ENCODE data around the gene F3.
"Not testable (repeated sequence)": the region's sequence is repeated elsewhere in the genome, so short reads cannot be mapped to it uniquely, and the experiment has no call there.

F3 gene

GRCh38 chr1:94541246-94542087 is at the start of gene F3:
TSS of gene F3 (minus strand) at chr1:94541759. CDS start at chr1:94541636, 123 bp downstream.
- DNase-seq (ENCODE audit: low read depth in 3 of 3), result peak; percentile 30 to 87 (median 59)

- DNase-seq (ENCODE audit: low read depth in 3 of 3), result no peak
Observed at GRCh38 chr1:94590203-94591137, 48.9 kb upstream of the F3 start.

GRCh38 chr1:94589728-94590127 is 48.2 kb upstream of the F3 start:
- DNase-seq (ENCODE audit: low read depth in 3 of 3), result no peak

GRCh38 chr1:94582565-94582964 is 41.0 kb upstream of the F3 start:
- DNase-seq (ENCODE audit: low read depth in 3 of 3), result no peak

- no peak for DNase-seq (ENCODE audit: low read depth in 3 of 3)
Observed at GRCh38 chr1:94580367-94581115, 39.0 kb upstream of the F3 start.

GRCh38 chr1:94579876-94580294 is 38.3 kb upstream of the F3 start:
- no peak for DNase-seq (ENCODE audit: low read depth in 3 of 3)

GRCh38 chr1:94578856-94579255 is 37.3 kb upstream of the F3 start:
- DNase-seq (ENCODE audit: low read depth in 3 of 3), result no peak

- not testable (repeated sequence) for DNase-seq (ENCODE audit: low read depth in 3 of 3)
Observed at GRCh38 chr1:94573917-94574316, 32.4 kb upstream of the F3 start.

- DNase-seq (ENCODE audit: low read depth in 3 of 3), result no peak
Observed at GRCh38 chr1:94572780-94573179, 31.2 kb upstream of the F3 start.

GRCh38 chr1:94570965-94571364 is 29.4 kb upstream of the F3 start:
- not testable (repeated sequence) for DNase-seq (ENCODE audit: low read depth in 3 of 3)

- not testable (repeated sequence) for DNase-seq (ENCODE audit: low read depth in 3 of 3)
Observed at GRCh38 chr1:94568806-94569205, 27.2 kb upstream of the F3 start.

GRCh38 chr1:94567975-94568607 is 26.5 kb upstream of the F3 start:
- not testable (repeated sequence) for DNase-seq (ENCODE audit: low read depth in 3 of 3)

GRCh38 chr1:94566436-94566835 is 24.9 kb upstream of the F3 start:
- not testable (repeated sequence) for DNase-seq (ENCODE audit: low read depth in 3 of 3)

GRCh38 chr1:94565901-94566300 is 24.3 kb upstream of the F3 start:
- no peak for DNase-seq (ENCODE audit: low read depth in 3 of 3)

- no peak for DNase-seq (ENCODE audit: low read depth in 3 of 3)
Observed at GRCh38 chr1:94562519-94563260, 21.1 kb upstream of the F3 start.

- DNase-seq (ENCODE audit: low read depth in 3 of 3), result no peak
Observed at GRCh38 chr1:94560333-94560732, 18.8 kb upstream of the F3 start.

GRCh38 chr1:94559921-94560320 is 18.4 kb upstream of the F3 start:
- DNase-seq (ENCODE audit: low read depth in 3 of 3), result no peak

- no peak for DNase-seq (ENCODE audit: low read depth in 3 of 3)
Observed at GRCh38 chr1:94555091-94555490, 13.5 kb upstream of the F3 start.

- no peak for DNase-seq (ENCODE audit: low read depth in 3 of 3)
Observed at GRCh38 chr1:94554580-94554979, 13.0 kb upstream of the F3 start.

- DNase-seq (ENCODE audit: low read depth in 3 of 3), result no peak
Observed at GRCh38 chr1:94553931-94554330, 12.4 kb upstream of the F3 start.

- no peak for DNase-seq (ENCODE audit: low read depth in 3 of 3)
Observed at GRCh38 chr1:94553323-94553730, 11.8 kb upstream of the F3 start.
